ENCODE results near the gene UBE2G1. TPM values are rescaled to one million over a fixed set of nuclear protein-coding genes. Genes with fewer than 3 reads are reported as not detected.
"Not testable (repeated sequence)": the region's sequence is repeated elsewhere in the genome, so short reads cannot be mapped to it uniquely, and the experiment has no call there.

UBE2G1 gene
- total RNA-seq, 1 donor from 2014 or later: 88.5 TPM

DNA sequence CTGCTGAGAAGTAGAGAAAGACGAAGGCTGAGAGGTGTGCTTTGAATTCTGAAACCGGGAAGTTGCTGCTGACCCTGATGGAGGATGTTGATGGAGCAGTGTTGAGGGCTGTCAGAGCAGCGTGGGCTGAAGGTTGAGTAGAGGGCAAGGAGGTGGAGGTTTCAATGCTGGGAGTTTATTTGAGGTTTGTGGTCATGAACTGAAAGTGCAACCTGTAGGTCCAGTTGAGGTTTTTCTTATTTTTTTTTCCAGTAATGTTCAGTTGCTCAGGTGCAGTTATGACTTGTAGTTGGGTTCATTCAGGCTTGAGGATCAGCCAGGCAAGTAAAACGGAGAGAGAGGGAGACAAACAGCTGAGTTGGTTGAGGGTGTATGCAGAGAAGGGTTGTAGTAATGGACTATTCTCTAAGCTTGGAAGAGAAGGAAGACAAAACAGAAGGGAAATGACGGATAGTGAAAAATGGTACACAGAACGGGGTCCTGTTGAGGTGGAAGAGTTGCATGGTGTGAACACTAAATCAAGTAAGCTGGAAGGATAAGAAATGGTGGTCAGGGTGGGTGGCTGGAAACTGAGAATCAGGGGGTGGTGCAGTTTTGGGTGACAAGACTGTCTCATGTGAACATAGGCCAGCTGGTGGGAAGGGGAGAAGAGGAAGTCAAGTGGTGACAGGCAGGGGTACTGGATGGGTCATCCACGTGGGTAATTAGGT is 8.7 kb upstream of the UBE2G1 start:
- Histone ChIP-seq H3K36me3 (no peaks in the 10 kb centered on the region), H3F3A (ENCODE audit: low read depth) (no peaks in the 10 kb centered on the region), H3K9ac (no peak overlapping the region), H3K4me2 (no peak overlapping the region), H4K20me1 (ENCODE audit: low read depth) (no peaks in the 10 kb centered on the region), H3K79me2 (ENCODE audit: low read depth) (no peaks in the 10 kb centered on the region), H3K9me3 (ENCODE audit: low read depth) (no peaks in the 10 kb centered on the region), H3K4me3 (no peak overlapping the region), H3K4me1 (no peaks in the 10 kb centered on the region), H3K27me3 (no peaks in the 10 kb centered on the region), H3K27ac (no peak overlapping the region), H2AFZ (replicated peaks) (no peak overlapping the region)
- DNase-seq (ENCODE audit: low spot score): no peak
- peaks cover 2% of the 10 kb centered on the region for H3K27me3 Mint-ChIP-seq (ENCODE audit: insufficient read depth, low read depth)
- H3K4me3 Mint-ChIP-seq: no peak overlapping the region
- no peak for TF ChIP-seq EZH2 (IDR thresholded peaks at IDR 0.05)
- no peak for TF ChIP-seq EZH2phosphoT487 (IDR thresholded peaks at IDR 0.05)
- TF ChIP-seq, protein P1, sequence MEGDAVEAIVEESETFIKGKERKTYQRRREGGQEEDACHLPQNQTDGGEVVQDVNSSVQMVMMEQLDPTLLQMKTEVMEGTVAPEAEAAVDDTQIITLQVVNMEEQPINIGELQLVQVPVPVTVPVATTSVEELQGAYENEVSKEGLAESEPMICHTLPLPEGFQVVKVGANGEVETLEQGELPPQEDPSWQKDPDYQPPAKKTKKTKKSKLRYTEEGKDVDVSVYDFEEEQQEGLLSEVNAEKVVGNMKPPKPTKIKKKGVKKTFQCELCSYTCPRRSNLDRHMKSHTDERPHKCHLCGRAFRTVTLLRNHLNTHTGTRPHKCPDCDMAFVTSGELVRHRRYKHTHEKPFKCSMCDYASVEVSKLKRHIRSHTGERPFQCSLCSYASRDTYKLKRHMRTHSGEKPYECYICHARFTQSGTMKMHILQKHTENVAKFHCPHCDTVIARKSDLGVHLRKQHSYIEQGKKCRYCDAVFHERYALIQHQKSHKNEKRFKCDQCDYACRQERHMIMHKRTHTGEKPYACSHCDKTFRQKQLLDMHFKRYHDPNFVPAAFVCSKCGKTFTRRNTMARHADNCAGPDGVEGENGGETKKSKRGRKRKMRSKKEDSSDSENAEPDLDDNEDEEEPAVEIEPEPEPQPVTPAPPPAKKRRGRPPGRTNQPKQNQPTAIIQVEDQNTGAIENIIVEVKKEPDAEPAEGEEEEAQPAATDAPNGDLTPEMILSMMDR (IDR thresholded peaks at IDR 0.05): no peak
- no peaks in the 10 kb centered on the region for H3K36me3 Mint-ChIP-seq
- H3K4me1 Mint-ChIP-seq: no peaks in the 10 kb centered on the region
- no peaks in the 10 kb centered on the region for H3K9me3 Mint-ChIP-seq
- H3K27ac Mint-ChIP-seq: no peak overlapping the region

DNA sequence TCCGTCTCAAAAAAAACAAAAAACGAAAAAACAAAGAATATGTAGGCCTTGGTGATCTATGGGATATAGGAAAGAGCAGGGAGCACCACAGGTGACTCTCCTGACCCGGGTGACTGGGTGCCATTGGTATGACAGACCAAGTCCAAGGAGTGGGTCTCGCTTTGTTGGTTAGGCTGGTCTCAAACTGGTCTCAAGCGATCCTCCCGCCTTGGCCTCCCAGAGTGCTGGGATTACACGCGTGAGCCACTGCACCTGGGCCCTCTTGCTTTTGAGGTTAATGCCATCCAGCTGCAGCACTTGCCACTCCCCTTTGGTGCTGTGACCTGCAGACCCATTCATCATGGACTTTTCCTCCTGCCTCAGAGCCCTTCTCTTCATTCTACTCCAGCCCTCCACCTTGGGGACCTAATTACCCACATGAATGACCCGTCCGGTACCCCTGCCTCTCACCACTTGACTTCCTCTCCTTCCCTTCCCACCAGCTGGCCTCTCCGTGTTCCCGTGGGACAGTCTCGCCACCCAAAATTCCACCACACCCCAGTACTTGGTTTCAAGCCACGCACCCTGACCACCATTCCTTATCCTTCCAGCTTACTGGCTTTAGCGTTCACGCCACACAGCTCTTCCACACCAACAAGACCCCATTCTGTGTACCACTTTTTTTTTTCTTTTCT is 3.2 kb upstream of the UBE2G1 start:
- H3K4me3 Mint-ChIP-seq: peak overlapping the region; percentile 10
- Histone ChIP-seq H3K9me3 (ENCODE audit: low read depth) (no peaks in the 10 kb centered on the region), H3K79me2 (ENCODE audit: low read depth) (peaks cover 16% of the 10 kb centered on the region), H3K27ac (no peak overlapping the region), H3K27me3 (no peaks in the 10 kb centered on the region), H3K4me3 (no peak overlapping the region), H3K36me3 (no peaks in the 10 kb centered on the region), H2AFZ (replicated peaks) (no peak overlapping the region), H3K4me2 (no peak overlapping the region), H3K9ac (no peak overlapping the region), H3K4me1 (peaks cover 3% of the 10 kb centered on the region), H4K20me1 (ENCODE audit: low read depth) (peaks cover 3% of the 10 kb centered on the region), H3F3A (ENCODE audit: low read depth) (peaks cover 16% of the 10 kb centered on the region)
- peaks cover 3% of the 10 kb centered on the region for H3K9me3 Mint-ChIP-seq
- H3K27me3 Mint-ChIP-seq (ENCODE audit: insufficient read depth, low read depth): peaks cover 10% of the 10 kb centered on the region
- H3K4me1 Mint-ChIP-seq: peaks cover 11% of the 10 kb centered on the region
- TF ChIP-seq EZH2 (IDR thresholded peaks at IDR 0.05): no peak
- TF ChIP-seq, protein P1 (IDR thresholded peaks at IDR 0.05): no peak
- no peak for TF ChIP-seq EZH2phosphoT487 (IDR thresholded peaks at IDR 0.05)
- H3K27ac Mint-ChIP-seq: peak overlapping the region; percentile 66
- no peak for DNase-seq (ENCODE audit: low spot score)
- H3K36me3 Mint-ChIP-seq: peaks cover 5% of the 10 kb centered on the region

DNA sequence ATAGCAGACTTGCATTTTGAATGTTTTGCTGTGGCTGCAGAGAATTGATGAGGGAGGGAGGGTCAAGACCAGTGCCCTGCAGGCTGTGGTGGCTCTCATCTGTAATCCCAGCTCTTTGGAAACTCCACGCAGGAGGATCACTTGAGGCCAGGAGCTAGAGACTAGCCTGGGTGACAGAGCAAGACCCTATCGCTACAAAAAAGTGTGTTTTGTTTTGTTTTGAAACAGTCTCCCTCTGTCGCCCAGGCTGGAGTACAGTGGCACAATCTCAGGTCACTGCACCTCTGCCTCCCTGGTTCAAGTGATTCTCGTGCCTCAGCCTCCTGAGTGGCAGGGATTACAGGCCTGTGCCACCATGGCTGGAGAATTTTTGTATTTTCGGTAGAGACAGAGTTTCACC is 1.9 kb upstream of the UBE2G1 start:
- peaks cover 20% of the 10 kb centered on the region for H3F3A ChIP-seq (ENCODE audit: low read depth)
- H4K20me1 ChIP-seq (ENCODE audit: low read depth): peaks cover 7% of the 10 kb centered on the region
- no peak for DNase-seq (ENCODE audit: low spot score)
- peaks cover 4% of the 10 kb centered on the region for H3K4me1 ChIP-seq
- H2AFZ ChIP-seq (replicated peaks): no peak overlapping the region
- H3K9me3 Mint-ChIP-seq: peaks cover 3% of the 10 kb centered on the region
- no peak overlapping the region for H3K9ac ChIP-seq
- peaks cover 11% of the 10 kb centered on the region for H3K27me3 Mint-ChIP-seq (ENCODE audit: insufficient read depth, low read depth)
- H3K4me3 ChIP-seq: no peak overlapping the region
- no peaks in the 10 kb centered on the region for H3K27me3 ChIP-seq
- H3K9me3 ChIP-seq (ENCODE audit: low read depth): no peaks in the 10 kb centered on the region
- peaks cover 30% of the 10 kb centered on the region for H3K79me2 ChIP-seq (ENCODE audit: low read depth)
- H3K4me1 Mint-ChIP-seq: peaks cover 13% of the 10 kb centered on the region
- TF ChIP-seq EZH2phosphoT487 (IDR thresholded peaks at IDR 0.05): no peak
- TF ChIP-seq, protein P1 (IDR thresholded peaks at IDR 0.05): no peak
- TF ChIP-seq EZH2 (IDR thresholded peaks at IDR 0.05): no peak
- no peak overlapping the region for H3K4me2 ChIP-seq
- H3K36me3 ChIP-seq: peaks cover under 1% of the 10 kb centered on the region
- no peak overlapping the region for H3K27ac ChIP-seq
- peaks cover 5% of the 10 kb centered on the region for H3K36me3 Mint-ChIP-seq
- H3K4me3 Mint-ChIP-seq: no peak overlapping the region
- H3K27ac Mint-ChIP-seq: no peak overlapping the region

DNA sequence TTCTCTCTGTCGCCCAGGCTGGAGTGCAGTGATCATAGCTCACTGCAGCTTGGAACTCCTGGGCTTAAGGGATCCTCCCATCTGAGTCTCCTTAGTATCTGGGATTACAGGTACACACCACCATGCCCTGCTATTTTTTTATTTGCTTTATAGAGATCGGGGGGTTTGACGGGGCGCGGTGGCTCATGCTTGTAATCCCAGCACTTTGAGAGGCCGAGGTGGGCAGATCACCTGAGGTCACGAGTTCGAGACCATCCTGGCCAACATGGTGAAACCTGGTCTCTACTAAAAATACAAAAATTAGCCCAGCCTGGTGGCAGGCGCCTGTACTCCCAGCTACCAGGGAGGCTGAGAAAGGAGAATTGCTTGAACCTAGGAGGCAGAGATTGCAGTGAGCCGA is 702 bp upstream of the UBE2G1 start:
- peaks cover 11% of the 10 kb centered on the region for H3K27me3 Mint-ChIP-seq (ENCODE audit: insufficient read depth, low read depth)
- H3K4me1 Mint-ChIP-seq: peaks cover 13% of the 10 kb centered on the region
- not testable (repeated sequence) for DNase-seq (ENCODE audit: low spot score); H3K36me3 ChIP-seq; H3K27ac ChIP-seq; H3K4me1 ChIP-seq; H3K9me3 Mint-ChIP-seq; H3K27me3 ChIP-seq; H3K9me3 ChIP-seq (ENCODE audit: low read depth); H3K9ac ChIP-seq
- H2AFZ ChIP-seq (replicated peaks): peak overlapping the region; percentile 45
- H3K79me2 ChIP-seq (ENCODE audit: low read depth): peaks cover 41% of the 10 kb centered on the region
- peak overlapping the region; percentile 88 for H3K27ac Mint-ChIP-seq
- H3K4me3 ChIP-seq: peak overlapping the region; percentile 82
- H3K4me2 ChIP-seq: peak overlapping the region; percentile 54
- H4K20me1 ChIP-seq (ENCODE audit: low read depth): peaks cover 19% of the 10 kb centered on the region
- peak overlapping the region; percentile 92 for H3K4me3 Mint-ChIP-seq
- peaks cover 12% of the 10 kb centered on the region for H3K36me3 Mint-ChIP-seq
- peaks cover 30% of the 10 kb centered on the region for H3F3A ChIP-seq (ENCODE audit: low read depth)

All from neural progenitor cell (in vitro differentiated cells).